Left lung (tissue), 10 donors: ENCODE data around the gene AOAH. TPM values are rescaled to one million over a fixed set of nuclear protein-coding genes. Genes with fewer than 3 reads are reported as not detected.

Source experiments
- ATAC-seq: fragments of 200-7000 bp; cut with Tn5 transposase; one replicate; pipeline ENCODE4 v1.9.1; 2020; ENCODE audit warnings: moderate library complexity
- DNase-seq, 4 donors: peaks; one replicate each; pipeline ENCODE4 v3.0.0-alpha.2; 2013 to 2020
- H3K27ac ChIP-seq, 2 donors: fragments of 200-600 bp; sonication (generic) in 1 of 2; one replicate each; pipeline versions ENCODE4 v1.5.0 to v1.8.0; 2020 to 2021
- H3K27me3 ChIP-seq, 2 donors: fragments of 200-600 bp; sonication (generic) in 1 of 2; one replicate each; pipeline versions ENCODE4 v1.5.0 to v1.8.0; 2020 to 2021
- H3K36me3 ChIP-seq, 2 donors: fragments of 200-600 bp; sonication (generic) in 1 of 2; one replicate each; pipeline versions ENCODE4 v1.5.0 to v1.8.0; 2020 to 2021
- H3K4me1 ChIP-seq, 2 donors: fragments of 200-600 bp; one replicate each; pipeline ENCODE4 v1.8.0; 2021
- H3K4me3 ChIP-seq, 2 donors: fragments of 200-600 bp; sonication (generic) in 1 of 2; one replicate each; pipeline versions ENCODE4 v1.5.0 to v1.8.0; 2020 to 2021; ENCODE audit warnings: mild to moderate bottlenecking in 1 of 2
- H3K9me3 ChIP-seq, 2 donors: fragments of 200-600 bp; sonication (generic) in 1 of 2; one replicate each; pipeline versions ENCODE4 v1.5.0 to v1.8.0; 2020 to 2021
- CTCF ChIP-seq, 2 donors: fragments of 200-600 bp; sonication (generic) in 1 of 2; IDR thresholded peaks; one replicate each; pipeline versions ENCODE4 v1.5.0 to v1.8.0; 2021; ENCODE audit warnings: antibody characterized with exemption in 2 of 2
- intact Hi-C, 2 donors: fragments of 100-400 bp; cut with DNase I; formaldehyde crosslinking; loops; one replicate each; pipeline versions ENCODE4 v1.11.2 to v1.14.2; 2022
- polyA plus RNA-seq, 6 donors: library from polyadenylated mRNA; unstranded; fragments of 120-200 nt; gene quantifications; one replicate each; pipeline ENCODE4 v1.2.1, GENCODE V29; 2013; ENCODE audit not compliant: insufficient read length in 6 of 6
- total RNA-seq, 2 donors: library from RNA; stranded (reverse); fragmentation: NEBNext Ultra II Directional; extraction: Animal tissue kit (Norgen Biotek cat#: 25700); gene quantifications; one replicate each; pipeline ENCODE4 v1.2.1, GENCODE V29; 2021
- donor health status: DM: no; HTN: yes; CAD: no.
- donor health status: DM: no; HTN: no; CAD: no.

AOAH gene
- total and polyA plus RNA-seq, 8 donors: 3.9 to 28.2 (median 6.9) TPM

DNA sequence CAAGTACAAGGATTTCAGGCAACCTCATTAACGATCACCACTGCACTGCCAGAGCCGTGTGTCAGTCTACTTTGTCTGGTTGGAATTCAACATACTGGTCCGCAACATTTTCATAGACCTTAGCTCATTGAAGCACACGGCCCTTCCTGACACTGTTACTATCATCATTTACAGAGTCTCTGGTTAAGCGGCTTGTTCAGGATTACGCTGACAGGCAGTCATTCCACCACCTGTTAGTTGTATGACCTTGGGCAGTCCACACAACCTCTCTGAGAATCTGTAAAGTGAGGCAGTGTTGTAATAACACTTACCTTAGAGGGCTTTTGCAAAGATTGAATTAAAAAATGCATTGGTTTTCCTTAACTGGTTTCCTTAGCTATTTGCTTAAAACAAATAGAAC is 112.6 kb downstream of the AOAH start:
- H3K4me1 ChIP-seq: peaks cover 0 to 16% of the 10 kb centered on the region in 2 donors

DNA sequence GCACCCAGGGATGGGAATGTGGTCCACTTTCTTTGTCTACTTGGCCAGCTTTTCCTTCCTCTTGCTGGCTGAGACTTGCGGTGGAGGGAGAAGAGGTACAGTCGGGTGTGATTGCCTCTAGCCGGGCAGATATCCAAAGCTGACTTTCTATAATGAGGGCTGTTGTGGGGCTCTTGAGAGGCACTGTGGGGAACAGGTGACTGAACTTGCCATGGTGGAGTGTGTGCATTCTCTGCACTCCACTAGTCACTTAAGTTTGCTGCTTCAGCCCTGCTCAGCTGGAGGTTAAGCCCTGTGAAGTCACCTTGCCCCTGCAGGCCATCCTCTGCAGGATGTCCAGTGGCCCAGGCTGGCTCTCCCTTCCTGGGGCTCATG is 116.6 kb downstream of the AOAH start:
- H3K27ac ChIP-seq: no peak overlapping the region
- DNase-seq (peak in 3 of 4 donors; percentile 28 to 73 (median 65)), ATAC-seq (peak; percentile 96)
- no peaks in the 10 kb centered on the region for H3K27me3 ChIP-seq
- intact Hi-C loops: no loop called here
- no peaks in the 10 kb centered on the region for H3K4me1 ChIP-seq
- peaks cover 0 to 3% of the 10 kb centered on the region in 2 donors for H3K36me3 ChIP-seq
- H3K4me3 ChIP-seq: no peak overlapping the region
- H3K9me3 ChIP-seq: no peaks in the 10 kb centered on the region
- no peak for TF ChIP-seq CTCF (IDR thresholded peaks at IDR 0.05)

More for the DNA sequence above, 112.6 kb downstream of the AOAH start:
- no peak overlapping the region for H3K4me3 ChIP-seq
- H3K9me3 ChIP-seq: no peaks in the 10 kb centered on the region
- no peaks in the 10 kb centered on the region for H3K27me3 ChIP-seq
- ATAC-seq: peak; percentile 56
- intact Hi-C loops: no loop called here
- no peak overlapping the region for H3K27ac ChIP-seq
- TF ChIP-seq CTCF (IDR thresholded peaks at IDR 0.05): no peak
- H3K36me3 ChIP-seq: peaks cover 0 to 14% of the 10 kb centered on the region in 2 donors
- DNase-seq: no peak

- ATAC-seq: no peak
- intact Hi-C loops: no loop called here
Observed at GRCh38 chr7:36606976-36607720, 117.1 kb downstream of the AOAH start.

DNA sequence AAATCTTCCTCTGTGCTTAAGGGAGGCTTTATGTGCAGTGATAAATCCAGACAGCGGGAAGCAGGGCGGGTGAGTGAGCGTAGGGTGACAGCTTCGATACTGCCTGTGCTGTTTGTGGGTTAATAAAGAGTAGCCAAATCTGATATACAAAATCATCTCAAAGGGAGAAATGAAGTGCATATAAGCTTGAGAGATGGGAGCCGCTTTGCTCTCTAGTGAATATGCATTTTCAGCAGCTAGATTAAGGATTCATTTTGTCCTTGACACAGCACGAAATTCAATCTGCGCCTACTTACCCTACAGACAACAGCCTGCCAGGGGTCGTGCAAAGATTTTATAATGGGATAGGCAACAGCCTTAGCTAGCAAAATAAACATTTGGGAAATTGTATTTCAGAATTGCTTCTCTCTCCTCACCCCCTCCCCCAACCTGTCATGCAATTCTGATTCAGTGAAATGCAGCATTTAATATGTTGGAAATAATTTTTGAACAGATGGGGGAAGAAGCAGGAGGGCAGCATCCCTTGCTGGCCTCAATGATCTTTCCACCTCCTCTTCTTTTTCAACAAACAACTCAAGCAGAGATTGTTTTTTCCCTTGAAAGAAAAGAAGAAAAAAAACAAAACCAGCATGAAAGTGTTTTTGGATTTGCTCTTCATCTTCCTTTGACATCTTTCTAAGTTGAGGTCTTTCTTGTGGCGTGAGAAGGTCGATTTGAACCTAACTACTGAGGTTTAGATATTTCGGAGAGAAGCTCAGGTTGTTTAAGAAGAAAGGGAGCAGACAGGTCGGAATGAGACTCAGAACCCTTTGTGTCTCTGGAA is 117.9 kb downstream of the AOAH start:
- no peak for TF ChIP-seq CTCF (IDR thresholded peaks at IDR 0.05)
- no peak overlapping the region for H3K27ac ChIP-seq

More at GRCh38 chr7:36606976-36607720, 117.1 kb downstream of the AOAH start:
- no peak for DNase-seq
- Histone ChIP-seq H3K4me1 (no peaks in the 10 kb centered on the region), H3K27ac (no peak overlapping the region), H3K9me3 (no peaks in the 10 kb centered on the region), H3K4me3 (no peak overlapping the region), H3K36me3 (peaks cover 0 to 3% of the 10 kb centered on the region in 2 donors), H3K27me3 (no peaks in the 10 kb centered on the region)
- no peak for TF ChIP-seq CTCF (IDR thresholded peaks at IDR 0.05)

More for the DNA sequence above, 117.9 kb downstream of the AOAH start:
- Histone ChIP-seq H3K4me1 (peaks cover 0 to 3% of the 10 kb centered on the region in 2 donors), H3K36me3 (peaks cover 0 to 3% of the 10 kb centered on the region in 2 donors), H3K9me3 (no peaks in the 10 kb centered on the region), H3K27me3 (no peaks in the 10 kb centered on the region), H3K4me3 (no peak overlapping the region)
- intact Hi-C loops: no loop called here
- ATAC-seq: no peak
- no peak for DNase-seq
